ENCODE measurements around the gene PCNX1. TPM values are rescaled to one million over a fixed set of nuclear protein-coding genes. Genes with fewer than 3 reads are reported as not detected.
"Not testable (repeated sequence)": the region's sequence is repeated elsewhere in the genome, so short reads cannot be mapped to it uniquely, and the experiment has no call there.

The PCNX1 gene
- total RNA-seq, 8 experiments from 2014 or later, result 17.2 to 79.9 (median 32.7) TPM

GRCh38 chr14:71119832-71120231 is 212.6 kb downstream of the PCNX1 start:
- H3K4me1 ChIP-seq (replicated peaks in 1 of 2), result peaks cover 0 to 3% of the 10 kb centered on the region in 2 donors
- WGBS, 10 experiments, result 71 to 100% (median 89%) methylated on average over 1 of the region's 1 CpG; no CpG with 5 or more reads in 7 of the 10 experiments
- H3K27ac ChIP-seq, result no peak overlapping the region
- no peak for ATAC-seq (replicated peaks in 6 of 8)
- H3K4me3 ChIP-seq, result no peak overlapping the region
- in situ Hi-C loops (cut with MboI; ENCODE audit: low pct_unique_long_range_greater_than_20kb in 2 of 9, low sequenced_read_pairs in 9 of 9, unreplicated experiment in 9 of 9), result no loop called here

GRCh38 chr14:71121001-71121400 is 213.7 kb downstream of the PCNX1 start:
- in situ Hi-C loops (cut with MboI; ENCODE audit: low pct_unique_long_range_greater_than_20kb in 2 of 9, low sequenced_read_pairs in 9 of 9, unreplicated experiment in 9 of 9), result no loop called here
- 80 to 86% methylated on average over 1 of the region's 1 CpG; no CpG with 5 or more reads in 8 of the 10 experiments for WGBS, 10 experiments
- Histone ChIP-seq H3K4me3 (no peak overlapping the region), H3K4me1 (replicated peaks in 1 of 2) (peaks cover 0 to 3% of the 10 kb centered on the region in 2 donors), H3K27ac (no peak overlapping the region)
- ATAC-seq (replicated peaks in 6 of 8), result no peak

GRCh38 chr14:71121711-71122110 is 214.5 kb downstream of the PCNX1 start:
- Histone ChIP-seq H3K27ac (no peak overlapping the region), H3K4me1 (replicated peaks in 1 of 2) (peaks cover 0 to 3% of the 10 kb centered on the region in 2 donors), H3K4me3 (no peak overlapping the region)
- ATAC-seq (replicated peaks in 6 of 8), result no peak
- in situ Hi-C loops (cut with MboI; ENCODE audit: low pct_unique_long_range_greater_than_20kb in 2 of 9, low sequenced_read_pairs in 9 of 9, unreplicated experiment in 9 of 9), result no loop called here
- WGBS, 10 experiments, result 40 to 100% (median 100%) methylated on average over 1 of the region's 5 CpGs; no CpG with 5 or more reads in 7 of the 10 experiments

- in situ Hi-C loops (cut with MboI; ENCODE audit: low pct_unique_long_range_greater_than_20kb in 2 of 9, low sequenced_read_pairs in 9 of 9, unreplicated experiment in 9 of 9), result no loop called here
- ATAC-seq (replicated peaks in 6 of 8), result no peak
- no peaks in the 10 kb centered on the region for H3K4me1 ChIP-seq (replicated peaks in 1 of 2)
- WGBS, 10 experiments, result 89 to 100% (median 92%) methylated on average over 1 to 2 of the region's 2 CpGs; no CpG with 5 or more reads in 2 of the 10 experiments
- no peak overlapping the region for H3K27ac ChIP-seq
- H3K4me3 ChIP-seq, result no peak overlapping the region
These were observed 215.8 kb downstream of the PCNX1 start for GRCh38 chr14:71122866-71123565.

GRCh38 chr14:71123579-71124135 is 216.4 kb downstream of the PCNX1 start:
- Histone ChIP-seq H3K27ac (no peak overlapping the region), H3K4me1 (replicated peaks in 1 of 2) (no peaks in the 10 kb centered on the region), H3K4me3 (no peak overlapping the region)
- ATAC-seq (replicated peaks in 6 of 8), result peak in 1 of 8 experiments; percentile 26
- in situ Hi-C loops (cut with MboI; ENCODE audit: low pct_unique_long_range_greater_than_20kb in 2 of 9, low sequenced_read_pairs in 9 of 9, unreplicated experiment in 9 of 9), result no loop called here
- WGBS, 10 experiments, result 90 to 100% (median 97%) methylated on average over 1 to 3 of the region's 4 CpGs; no CpG with 5 or more reads in 6 of the 10 experiments

GRCh38 chr14:71129716-71130490 is 222.6 kb downstream of the PCNX1 start:
- H3K4me1 ChIP-seq (replicated peaks in 1 of 2); H3K27ac ChIP-seq; H3K4me3 ChIP-seq: not testable (repeated sequence)
- in situ Hi-C loops (cut with MboI; ENCODE audit: low pct_unique_long_range_greater_than_20kb in 2 of 9, low sequenced_read_pairs in 9 of 9, unreplicated experiment in 9 of 9), result loop anchor here in 7 of 9 experiments (10.0 to 25.0 kb wide), 4 partner anchors 182 to 632 kb away; partner anchors contain the start of gene SIPA1L1 (in 1 of the 7)
- WGBS, 10 experiments, result 80 to 100% (median 93%) methylated on average over 1 to 6 of the region's 9 CpGs; no CpG with 5 or more reads in 3 of the 10 experiments
- ATAC-seq (replicated peaks in 6 of 8), result peak in 1 of 8 experiments; percentile 17

- peak; percentile 57 to 95 (median 84) for ATAC-seq (replicated peaks in 6 of 8)
- in situ Hi-C loops (cut with MboI; ENCODE audit: low pct_unique_long_range_greater_than_20kb in 2 of 9, low sequenced_read_pairs in 9 of 9, unreplicated experiment in 9 of 9), result loop anchor here in 7 of 9 experiments (10.0 to 25.0 kb wide), 4 partner anchors 182 to 632 kb away; partner anchors contain the start of gene SIPA1L1 (in 1 of the 7)
- H3K4me3 ChIP-seq, result no peak overlapping the region
- H3K4me1 ChIP-seq (replicated peaks in 1 of 2), result no peaks in the 10 kb centered on the region
- 6 to 100% (median 57%) methylated on average over 1 to 11 of the region's 11 CpGs for WGBS, 10 experiments
- no peak overlapping the region for H3K27ac ChIP-seq
These were observed 223.4 kb downstream of the PCNX1 start for GRCh38 chr14:71130491-71131179.

- no peak overlapping the region for H3K27ac ChIP-seq
- H3K4me1 ChIP-seq (replicated peaks in 1 of 2), result no peaks in the 10 kb centered on the region
- no peak for ATAC-seq (replicated peaks in 6 of 8)
- in situ Hi-C loops (cut with MboI; ENCODE audit: low pct_unique_long_range_greater_than_20kb in 2 of 9, low sequenced_read_pairs in 9 of 9, unreplicated experiment in 9 of 9), result loop anchor here in 7 of 9 experiments (10.0 to 25.0 kb wide), 4 partner anchors 179 to 629 kb away; partner anchors contain the start of gene SIPA1L1 (in 1 of the 7)
- H3K4me3 ChIP-seq, result no peak overlapping the region
- 53 to 100% (median 85%) methylated on average over 1 to 7 of the region's 8 CpGs for WGBS, 10 experiments
These were observed 226.0 kb downstream of the PCNX1 start for GRCh38 chr14:71133296-71133695.

GRCh38 chr14:71135496-71135895 is 228.2 kb downstream of the PCNX1 start:
- Histone ChIP-seq H3K4me3 (no peak overlapping the region), H3K27ac (no peak overlapping the region), H3K4me1 (replicated peaks in 1 of 2) (peaks cover 0 to 3% of the 10 kb centered on the region in 2 donors)
- no peak for ATAC-seq (replicated peaks in 6 of 8)
- 90 to 100% (median 100%) methylated on average over 1 to 2 of the region's 2 CpGs; no CpG with 5 or more reads in 5 of the 10 experiments for WGBS, 10 experiments
- in situ Hi-C loops (cut with MboI; ENCODE audit: low pct_unique_long_range_greater_than_20kb in 2 of 9, low sequenced_read_pairs in 9 of 9, unreplicated experiment in 9 of 9), result loop anchor here in 7 of 9 experiments (10.0 to 25.0 kb wide), 4 partner anchors 177 to 627 kb away; partner anchors contain the start of gene SIPA1L1 (in 1 of the 7)

- in situ Hi-C loops (cut with MboI; ENCODE audit: low pct_unique_long_range_greater_than_20kb in 2 of 9, low sequenced_read_pairs in 9 of 9, unreplicated experiment in 9 of 9), result loop anchor here in 7 of 9 experiments (10.0 to 25.0 kb wide), 4 partner anchors 176 to 626 kb away; partner anchors contain the start of gene SIPA1L1 (in 1 of the 7)
- Histone ChIP-seq H3K4me3 (no peak overlapping the region), H3K27ac (no peak overlapping the region), H3K4me1 (replicated peaks in 1 of 2) (peaks cover 0 to 3% of the 10 kb centered on the region in 2 donors)
- 18 to 100% (median 83%) methylated on average over 1 to 4 of the region's 4 CpGs; no CpG with 5 or more reads in 4 of the 10 experiments for WGBS, 10 experiments
- no peak for ATAC-seq (replicated peaks in 6 of 8)
These were observed 228.7 kb downstream of the PCNX1 start for GRCh38 chr14:71135911-71136310.

GRCh38 chr14:71136386-71137060 is 229.3 kb downstream of the PCNX1 start:
- in situ Hi-C loops (cut with MboI; ENCODE audit: low pct_unique_long_range_greater_than_20kb in 2 of 9, low sequenced_read_pairs in 9 of 9, unreplicated experiment in 9 of 9), result loop anchor here in 7 of 9 experiments (10.0 to 25.0 kb wide), 4 partner anchors 176 to 626 kb away; partner anchors contain the start of gene SIPA1L1 (in 1 of the 7)
- WGBS, 10 experiments, result 63 to 100% (median 84%) methylated on average over 1 to 5 of the region's 9 CpGs; no CpG with 5 or more reads in 3 of the 10 experiments

More at GRCh38 chr14:71136386-71137060, 229.3 kb downstream of the PCNX1 start:
- peaks cover 0 to 3% of the 10 kb centered on the region in 2 donors for H3K4me1 ChIP-seq (replicated peaks in 1 of 2)
- no peak for ATAC-seq (replicated peaks in 6 of 8)
- H3K4me3 ChIP-seq, result no peak overlapping the region
- H3K27ac ChIP-seq, result no peak overlapping the region

All from motor neuron (in vitro differentiated cells).